ENCODE data around the gene LIFR. TPM values are rescaled to one million over a fixed set of nuclear protein-coding genes. Genes with fewer than 3 reads are reported as not detected.
"Not testable (repeated sequence)": the region's sequence is repeated elsewhere in the genome, so short reads cannot be mapped to it uniquely, and the experiment has no call there.

LIFR gene
- total and polyA plus RNA-seq, 7 experiments from 2014 or later = 0.16 to 0.30 (median 0.17) TPM; not detected in 4

DNA sequence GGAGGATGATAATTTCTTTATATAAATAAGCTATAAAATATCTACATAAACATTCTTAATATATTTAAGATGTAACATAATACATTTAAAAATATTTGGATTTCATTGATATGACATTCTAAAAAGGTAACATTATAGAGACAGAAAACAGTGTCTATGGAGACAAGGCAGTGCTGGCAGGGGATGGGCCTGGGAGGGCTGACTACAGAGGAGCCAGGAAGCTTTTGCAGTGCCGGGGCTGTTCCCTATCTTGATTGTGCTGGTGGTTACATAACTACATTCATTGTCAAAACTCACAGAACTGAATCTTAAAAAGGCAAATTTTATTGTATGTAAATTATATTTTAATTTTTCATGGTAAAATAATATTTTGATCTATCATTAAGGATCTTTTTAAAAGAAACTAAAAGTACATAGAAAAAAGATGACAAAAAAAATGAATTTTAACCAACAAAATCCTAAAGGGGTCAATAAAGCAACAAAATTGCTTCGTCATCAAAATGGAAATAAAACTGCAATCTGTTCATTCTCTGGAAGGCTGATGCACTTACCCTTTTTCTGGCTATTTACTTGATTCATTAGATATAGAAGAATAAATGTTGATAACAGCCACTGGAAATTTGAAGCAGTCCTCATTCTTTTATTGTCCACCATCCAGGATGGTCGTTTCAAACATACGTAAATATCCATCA, 26.3 kb downstream of the LIFR start:
- no peak overlapping the region for H3K4me3 Mint-ChIP-seq
- no peak overlapping the region for H3K27ac ChIP-seq (ENCODE audit: low read depth, low read length)
- ChIA-PET POLR2A (no interaction called here), CTCF (no interaction called here)
- intact Hi-C loops (cut with micrococcal nuclease) = no loop called here
- H3K36me3 ChIP-seq (ENCODE audit: control insufficient read depth in 2 of 3, insufficient read depth in 3 of 3, low read length in 3 of 3) = no peaks in the 10 kb centered on the region
- H3K9me3 Mint-ChIP-seq = peaks cover 0 to 3% (median 0%) of the 10 kb centered on the region in 11 donors
- H3K27me3 Mint-ChIP-seq = peaks cover 15 to 30% (median 24%) of the 10 kb centered on the region in 5 donors
- H3K4me1 ChIP-seq (ENCODE audit: control insufficient read depth in 2 of 2, insufficient read depth in 2 of 2, low read length in 2 of 2) = no peaks in the 10 kb centered on the region
- no peaks in the 10 kb centered on the region for H3K4me1 Mint-ChIP-seq
- no peaks in the 10 kb centered on the region for H3K9me3 ChIP-seq (ENCODE audit: control insufficient read depth in 2 of 3, low read length in 3 of 3)
- H3K36me3 Mint-ChIP-seq = no peaks in the 10 kb centered on the region
- H3K4me3 ChIP-seq (ENCODE audit: low read length) = no peak overlapping the region
- no peak overlapping the region for H3K27ac Mint-ChIP-seq
- no peaks in the 10 kb centered on the region for H3K27me3 ChIP-seq (ENCODE audit: control insufficient read depth in 2 of 2, insufficient read depth in 2 of 2, low read length in 2 of 2)
- ATAC-seq (no peak), DNase-seq (no peak)

GRCh38 chr5:38528162-38528703, 28.2 kb downstream of the LIFR start:
- peaks cover 0 to 3% (median 0%) of the 10 kb centered on the region in 11 donors for H3K9me3 Mint-ChIP-seq
- no peak overlapping the region for H3K27ac Mint-ChIP-seq
- H3K4me1 Mint-ChIP-seq = no peaks in the 10 kb centered on the region
- DNase-seq (no peak), ATAC-seq (no peak)
- ChIA-PET POLR2A (no interaction called here), CTCF (interaction anchor here (0.6 kb wide), 1 partner anchor 10 kb away, joined by 4 read pairs; no protein-coding TSS in a partner anchor)
- no peaks in the 10 kb centered on the region for H3K27me3 ChIP-seq (ENCODE audit: control insufficient read depth in 2 of 2, insufficient read depth in 2 of 2, low read length in 2 of 2)
- no peak overlapping the region for H3K27ac ChIP-seq (ENCODE audit: low read depth, low read length)
- H3K9me3 ChIP-seq (ENCODE audit: control insufficient read depth in 2 of 3, low read length in 3 of 3) = no peaks in the 10 kb centered on the region
- peaks cover 34 to 44% (median 39%) of the 10 kb centered on the region in 5 donors for H3K27me3 Mint-ChIP-seq
- no peaks in the 10 kb centered on the region for H3K4me1 ChIP-seq (ENCODE audit: control insufficient read depth in 2 of 2, insufficient read depth in 2 of 2, low read length in 2 of 2)
- H3K36me3 ChIP-seq (ENCODE audit: control insufficient read depth in 2 of 3, insufficient read depth in 3 of 3, low read length in 3 of 3) = no peaks in the 10 kb centered on the region
- H3K4me3 ChIP-seq (ENCODE audit: low read length) = no peak overlapping the region
- intact Hi-C loops (cut with micrococcal nuclease) = no loop called here
- no peaks in the 10 kb centered on the region for H3K36me3 Mint-ChIP-seq
- no peak overlapping the region for H3K4me3 Mint-ChIP-seq

GRCh38 chr5:38527475-38527874, 29.0 kb downstream of the LIFR start:
- no peaks in the 10 kb centered on the region for H3K27me3 ChIP-seq (ENCODE audit: control insufficient read depth in 2 of 2, insufficient read depth in 2 of 2, low read length in 2 of 2)
- no peaks in the 10 kb centered on the region for H3K9me3 ChIP-seq (ENCODE audit: control insufficient read depth in 2 of 3, low read length in 3 of 3)
- no peak overlapping the region for H3K4me3 ChIP-seq (ENCODE audit: low read length)
- ChIA-PET POLR2A (no interaction called here), CTCF (no interaction called here)
- ATAC-seq (no peak), DNase-seq (no peak)
- H3K4me1 ChIP-seq (ENCODE audit: control insufficient read depth in 2 of 2, insufficient read depth in 2 of 2, low read length in 2 of 2) = no peaks in the 10 kb centered on the region
- Mint-ChIP-seq H3K4me1 (no peaks in the 10 kb centered on the region), H3K27me3 (peaks cover 36 to 46% (median 39%) of the 10 kb centered on the region in 5 donors), H3K4me3 (no peak overlapping the region), H3K36me3 (no peaks in the 10 kb centered on the region), H3K27ac (no peak overlapping the region), H3K9me3 (peaks cover 0 to 3% (median 0%) of the 10 kb centered on the region in 11 donors)
- no peaks in the 10 kb centered on the region for H3K36me3 ChIP-seq (ENCODE audit: control insufficient read depth in 2 of 3, insufficient read depth in 3 of 3, low read length in 3 of 3)
- intact Hi-C loops (cut with micrococcal nuclease) = no loop called here
- H3K27ac ChIP-seq (ENCODE audit: low read depth, low read length) = no peak overlapping the region

GRCh38 chr5:38524022-38524421, 32.4 kb downstream of the LIFR start:
- DNase-seq (no peak), ATAC-seq (no peak)
- no peak overlapping the region for H3K27ac Mint-ChIP-seq
- POLR2A ChIA-PET = no interaction called here
- Histone ChIP-seq H3K27ac (ENCODE audit: low read depth, low read length) (no peak overlapping the region), H3K4me3 (ENCODE audit: low read length) (no peak overlapping the region), H3K4me1 (ENCODE audit: control insufficient read depth in 2 of 2, insufficient read depth in 2 of 2, low read length in 2 of 2) (no peaks in the 10 kb centered on the region), H3K27me3 (ENCODE audit: control insufficient read depth in 2 of 2, insufficient read depth in 2 of 2, low read length in 2 of 2) (no peaks in the 10 kb centered on the region), H3K36me3 (ENCODE audit: control insufficient read depth in 2 of 3, insufficient read depth in 3 of 3, low read length in 3 of 3) (no peaks in the 10 kb centered on the region), H3K9me3 (ENCODE audit: control insufficient read depth in 2 of 3, low read length in 3 of 3) (no peaks in the 10 kb centered on the region)
- H3K36me3 Mint-ChIP-seq = no peaks in the 10 kb centered on the region
- H3K27me3 Mint-ChIP-seq = peaks cover 39 to 57% (median 52%) of the 10 kb centered on the region in 5 donors
- no peak overlapping the region for H3K4me3 Mint-ChIP-seq
- intact Hi-C loops (cut with micrococcal nuclease) = no loop called here
- no peaks in the 10 kb centered on the region for H3K4me1 Mint-ChIP-seq
- CTCF ChIA-PET = no interaction called here
- H3K9me3 Mint-ChIP-seq = peaks cover 0 to 12% (median 0%) of the 10 kb centered on the region in 11 donors

DNA sequence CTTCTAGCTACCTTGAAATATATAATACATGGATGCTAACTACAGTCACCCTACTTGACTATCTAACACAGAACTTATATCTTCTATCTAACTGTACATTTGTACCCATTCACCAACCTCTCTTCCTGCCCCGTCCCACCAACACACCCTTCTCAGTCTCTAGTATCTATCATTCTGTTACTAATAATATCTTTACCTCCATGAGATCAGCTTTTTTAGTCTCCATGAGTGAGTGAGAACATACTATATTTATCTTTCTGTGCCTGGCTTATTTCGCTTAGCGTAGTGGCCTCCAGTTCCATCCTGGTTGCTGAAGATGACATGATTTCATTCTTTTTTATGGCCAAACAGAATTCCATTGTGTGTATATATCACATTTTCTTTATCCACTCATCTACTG, 37.0 kb downstream of the LIFR start:
- no peak for DNase-seq
- no peak for ATAC-seq
- no peak overlapping the region for H3K27ac Mint-ChIP-seq
- H3K27ac ChIP-seq (ENCODE audit: low read depth, low read length) = no peak overlapping the region
- no peaks in the 10 kb centered on the region for H3K4me1 Mint-ChIP-seq
- peaks cover 20 to 41% (median 38%) of the 10 kb centered on the region in 5 donors for H3K27me3 Mint-ChIP-seq
- no peak overlapping the region for H3K4me3 Mint-ChIP-seq
- ChIA-PET CTCF (no interaction called here), POLR2A (no interaction called here)
- H3K27me3 ChIP-seq (ENCODE audit: control insufficient read depth in 2 of 2, insufficient read depth in 2 of 2, low read length in 2 of 2) = no peaks in the 10 kb centered on the region
- H3K4me3 ChIP-seq (ENCODE audit: low read length) = no peak overlapping the region
- H3K9me3 ChIP-seq (ENCODE audit: control insufficient read depth in 2 of 3, low read length in 3 of 3) = no peaks in the 10 kb centered on the region
- H3K9me3 Mint-ChIP-seq = peaks cover 0 to 12% (median 0%) of the 10 kb centered on the region in 11 donors
- intact Hi-C loops (cut with micrococcal nuclease) = no loop called here
- no peaks in the 10 kb centered on the region for H3K4me1 ChIP-seq (ENCODE audit: control insufficient read depth in 2 of 2, insufficient read depth in 2 of 2, low read length in 2 of 2)
- H3K36me3 ChIP-seq (ENCODE audit: control insufficient read depth in 2 of 3, insufficient read depth in 3 of 3, low read length in 3 of 3) = no peaks in the 10 kb centered on the region
- H3K36me3 Mint-ChIP-seq = no peaks in the 10 kb centered on the region

- H3K36me3 Mint-ChIP-seq = no peaks in the 10 kb centered on the region
- Histone ChIP-seq H3K4me1 (ENCODE audit: control insufficient read depth in 2 of 2, insufficient read depth in 2 of 2, low read length in 2 of 2) (no peaks in the 10 kb centered on the region), H3K4me3 (ENCODE audit: low read length) (no peak overlapping the region), H3K36me3 (ENCODE audit: control insufficient read depth in 2 of 3, insufficient read depth in 3 of 3, low read length in 3 of 3) (no peaks in the 10 kb centered on the region), H3K27ac (ENCODE audit: low read depth, low read length) (no peak overlapping the region), H3K27me3 (ENCODE audit: control insufficient read depth in 2 of 2, insufficient read depth in 2 of 2, low read length in 2 of 2) (no peaks in the 10 kb centered on the region), H3K9me3 (ENCODE audit: control insufficient read depth in 2 of 3, low read length in 3 of 3) (no peaks in the 10 kb centered on the region)
- POLR2A ChIA-PET = interaction anchor here (0.6 kb wide), 1 partner anchor 297 kb away, joined by 3 read pairs; no protein-coding TSS in a partner anchor
- peaks cover 15 to 39% (median 35%) of the 10 kb centered on the region in 5 donors for H3K27me3 Mint-ChIP-seq
- ATAC-seq = no peak
- intact Hi-C loops (cut with micrococcal nuclease) = no loop called here
- DNase-seq = no peak
- H3K4me1 Mint-ChIP-seq = no peaks in the 10 kb centered on the region
- no peak overlapping the region for H3K27ac Mint-ChIP-seq
- peaks cover 0 to 12% (median 0%) of the 10 kb centered on the region in 11 donors for H3K9me3 Mint-ChIP-seq
- CTCF ChIA-PET = no interaction called here
- no peak overlapping the region for H3K4me3 Mint-ChIP-seq
Observed at GRCh38 chr5:38518341-38518740, 38.1 kb downstream of the LIFR start.

DNA sequence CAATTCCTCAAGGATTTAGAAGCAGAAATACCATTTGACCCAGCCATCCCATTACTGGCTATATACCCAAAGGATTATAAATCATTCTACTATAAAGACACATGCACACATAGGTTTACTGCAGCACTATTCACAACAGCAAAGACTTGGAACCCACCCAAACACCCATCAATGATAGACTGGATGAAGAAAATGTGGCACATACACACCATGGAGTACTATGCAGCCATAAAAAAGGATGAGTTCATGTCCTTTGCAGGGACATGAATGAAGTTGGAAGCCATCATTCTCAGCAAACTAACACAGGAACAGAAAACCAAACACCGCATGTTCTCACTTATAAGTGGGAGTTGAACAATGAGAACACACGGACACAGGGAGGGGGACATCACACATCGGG, 39.8 kb downstream of the LIFR start:
- H3K27ac Mint-ChIP-seq; H3K4me1 ChIP-seq (ENCODE audit: control insufficient read depth in 2 of 2, insufficient read depth in 2 of 2, low read length in 2 of 2); DNase-seq; H3K36me3 ChIP-seq (ENCODE audit: control insufficient read depth in 2 of 3, insufficient read depth in 3 of 3, low read length in 3 of 3); H3K4me3 ChIP-seq (ENCODE audit: low read length); intact Hi-C loops (cut with micrococcal nuclease); H3K36me3 Mint-ChIP-seq; H3K4me3 Mint-ChIP-seq; H3K9me3 ChIP-seq (ENCODE audit: control insufficient read depth in 2 of 3, low read length in 3 of 3); H3K4me1 Mint-ChIP-seq; H3K27me3 ChIP-seq (ENCODE audit: control insufficient read depth in 2 of 2, insufficient read depth in 2 of 2, low read length in 2 of 2); ATAC-seq; H3K27ac ChIP-seq (ENCODE audit: low read depth, low read length); POLR2A ChIA-PET: not testable (repeated sequence)
- peaks cover 0 to 12% (median 0%) of the 10 kb centered on the region in 11 donors for H3K9me3 Mint-ChIP-seq
- peaks cover 19 to 37% (median 33%) of the 10 kb centered on the region in 5 donors for H3K27me3 Mint-ChIP-seq
- CTCF ChIA-PET = interaction anchor here (1.2 kb wide), 1 partner anchor 14 kb away, joined by 3 read pairs; no protein-coding TSS in a partner anchor
